CD14-positive monocyte (primary cell): ENCODE results near the gene USP31. TPM values are rescaled to one million over a fixed set of nuclear protein-coding genes. Genes with fewer than 3 reads are reported as not detected.

Source experiments
- DNase-seq, 3 donors: peaks; one replicate each; pipeline ENCODE4 v3.0.0-alpha.2; 2011 to 2022
- H2AFZ ChIP-seq: 2 replicates; pipeline ENCODE4 v1.6.0; 2012; ENCODE audit warnings: mild to moderate bottlenecking, low read depth, low read length, inconsistent platforms; ENCODE audit not compliant: insufficient read depth, poor library complexity, severe bottlenecking
- H3K27ac ChIP-seq, 2 donors: 1 replicate in 1 of 2; 2 replicates in 1 of 2; pipeline ENCODE4 v1.5.1; 2012 to 2013; ENCODE audit warnings: low read length in 2 of 2, control low read depth in 1 of 2, inconsistent platforms in 1 of 2, low read depth in 1 of 2, mild to moderate bottlenecking in 1 of 2
- H3K27me3 ChIP-seq, 2 donors: one replicate each; pipeline versions ENCODE4 v1.6.0 to v1.6.1; 2011 to 2013; ENCODE audit warnings: low read length in 2 of 2; ENCODE audit not compliant: control insufficient read depth in 2 of 2, insufficient read depth in 2 of 2
- H3K36me3 ChIP-seq, 2 donors: replicated peaks in 1 of 2; 1 replicate in 1 of 2; 2 replicates in 1 of 2; pipeline versions ENCODE4 v1.5.1 to v1.6.1; 2012 to 2013; ENCODE audit warnings: low read length in 2 of 2, control low read depth in 1 of 2, inconsistent platforms in 1 of 2, mild to moderate bottlenecking in 1 of 2; ENCODE audit not compliant: insufficient read depth in 2 of 2, control insufficient read depth in 1 of 2
- H3K4me1 ChIP-seq, 2 donors: 1 replicate in 1 of 2; 2 replicates in 1 of 2; pipeline versions ENCODE4 v1.5.1 to v1.6.1; 2012 to 2013; ENCODE audit warnings: low read length in 2 of 2, control low read depth in 1 of 2, inconsistent platforms in 1 of 2, mild to moderate bottlenecking in 1 of 2, moderate library complexity in 1 of 2; ENCODE audit not compliant: insufficient read depth in 2 of 2, control insufficient read depth in 1 of 2
- H3K4me2 ChIP-seq: replicated peaks from 2 replicates; pipeline ENCODE3; 2012; ENCODE audit warnings: low read length, moderate library complexity, mild to moderate bottlenecking; ENCODE audit not compliant: poor library complexity, severe bottlenecking; ENCODE audit errors: extremely low read depth
- H3K4me3 ChIP-seq, 3 experiments: fragments of 200-600 bp in 1 of 3; sonication (generic) in 1 of 3; replicated peaks in 1 of 3; 1 replicate in 2 of 3; 2 replicates in 1 of 3; pipeline ENCODE4 v1.5.1; 2011 to 2013; ENCODE audit warnings: low read length in 3 of 3, mild to moderate bottlenecking in 3 of 3, control low read depth in 2 of 3, low read depth in 2 of 3, inconsistent platforms in 1 of 3, moderate library complexity in 1 of 3
- H3K79me2 ChIP-seq: 2 replicates; pipeline ENCODE4 v1.6.0; 2012; ENCODE audit warnings: mild to moderate bottlenecking, control low read depth, inconsistent platforms, low read length, moderate library complexity; ENCODE audit not compliant: insufficient read depth
- H3K9ac ChIP-seq: 2 replicates; pipeline ENCODE4 v1.6.0; 2017; ENCODE audit warnings: low read length, mild to moderate bottlenecking; ENCODE audit not compliant: insufficient read depth, poor library complexity, severe bottlenecking
- H3K9me3 ChIP-seq, 2 donors: replicated peaks in 1 of 2; 1 replicate in 1 of 2; 2 replicates in 1 of 2; pipeline versions ENCODE4 v1.5.1 to v1.6.1; 2012 to 2013; ENCODE audit warnings: low read length in 2 of 2, control low read depth in 1 of 2; ENCODE audit not compliant: control insufficient read depth in 1 of 2, insufficient read depth in 1 of 2
- H4K20me1 ChIP-seq: 2 replicates; pipeline ENCODE4 v1.6.0; 2012; ENCODE audit warnings: mild to moderate bottlenecking, low read length, control low read depth, moderate library complexity; ENCODE audit not compliant: insufficient read depth
- H3K27ac Mint-ChIP-seq, 7 donors: one replicate each; pipeline ENCODE4 v1.8.0; 2020; ENCODE audit warnings: mild to moderate bottlenecking in 7 of 7, mixed read lengths in 7 of 7, moderate library complexity in 6 of 7, inconsistent platforms in 2 of 7
- H3K27me3 Mint-ChIP-seq, 3 donors: one replicate each; pipeline ENCODE4 v1.8.0; 2021 to 2022; ENCODE audit warnings: low read depth in 3 of 3, mild to moderate bottlenecking in 3 of 3, mixed read lengths in 3 of 3, moderate library complexity in 3 of 3, inconsistent platforms in 1 of 3
- H3K36me3 Mint-ChIP-seq, 2 donors: one replicate each; pipeline ENCODE4 v1.8.0; 2020; ENCODE audit warnings: mixed read lengths in 2 of 2, inconsistent platforms in 1 of 2, mild to moderate bottlenecking in 1 of 2
- H3K4me1 Mint-ChIP-seq: one replicate; pipeline ENCODE4 v1.8.0; 2020; ENCODE audit warnings: mild to moderate bottlenecking, mixed read lengths
- H3K4me3 Mint-ChIP-seq, 2 donors: one replicate each; pipeline ENCODE4 v1.8.0; 2020; ENCODE audit warnings: mild to moderate bottlenecking in 2 of 2, mixed read lengths in 2 of 2, moderate library complexity in 1 of 2
- H3K9me3 Mint-ChIP-seq, 7 donors: one replicate each; pipeline ENCODE4 v1.8.0; 2020 to 2022; ENCODE audit warnings: mixed read lengths in 7 of 7, mild to moderate bottlenecking in 6 of 7, moderate library complexity in 6 of 7, inconsistent platforms in 2 of 7
- WGBS: methylation state at CpG from one replicate; pipeline ENCODE4 v1.1.5; 2013; ENCODE audit warnings: missing lambda C conversion rate; ENCODE audit not compliant: insufficient coverage; 5-methylcytosine and 5-hydroxymethylcytosine counted together
- intact Hi-C, 2 donors: fragments of 100-400 bp; cut with micrococcal nuclease; formaldehyde crosslinking; loops; one replicate each; pipeline versions ENCODE4 v1.15.0 to v1.15.1; 2023
- polyA plus RNA-seq, 3 donors: library from polyadenylated mRNA; depleted of rRNA in 1 of 3; unstranded in 2 of 3; stranded (reverse) in 1 of 3; fragments of 300-500 nt in 2 of 3; fragments of >200 nt in 1 of 3; fragmentation: Illumina TruSeq in 2 of 3; gene quantifications; 1 replicate in 2 of 3; 2 replicates in 1 of 3; pipeline ENCODE4 v1.2.3, GENCODE V29; 2012 to 2021
- TF ChIP-seq, protein P1 (sequence below): fragments of 200-600 bp; IDR thresholded peaks from one replicate; pipeline ENCODE4 v1.8.0; 2022; ENCODE audit warnings: antibody characterized with exemption, mild to moderate bottlenecking

The USP31 gene
- polyA plus RNA-seq, 3 donors = 0.15 to 4.1 (median 0.36) TPM

DNA sequence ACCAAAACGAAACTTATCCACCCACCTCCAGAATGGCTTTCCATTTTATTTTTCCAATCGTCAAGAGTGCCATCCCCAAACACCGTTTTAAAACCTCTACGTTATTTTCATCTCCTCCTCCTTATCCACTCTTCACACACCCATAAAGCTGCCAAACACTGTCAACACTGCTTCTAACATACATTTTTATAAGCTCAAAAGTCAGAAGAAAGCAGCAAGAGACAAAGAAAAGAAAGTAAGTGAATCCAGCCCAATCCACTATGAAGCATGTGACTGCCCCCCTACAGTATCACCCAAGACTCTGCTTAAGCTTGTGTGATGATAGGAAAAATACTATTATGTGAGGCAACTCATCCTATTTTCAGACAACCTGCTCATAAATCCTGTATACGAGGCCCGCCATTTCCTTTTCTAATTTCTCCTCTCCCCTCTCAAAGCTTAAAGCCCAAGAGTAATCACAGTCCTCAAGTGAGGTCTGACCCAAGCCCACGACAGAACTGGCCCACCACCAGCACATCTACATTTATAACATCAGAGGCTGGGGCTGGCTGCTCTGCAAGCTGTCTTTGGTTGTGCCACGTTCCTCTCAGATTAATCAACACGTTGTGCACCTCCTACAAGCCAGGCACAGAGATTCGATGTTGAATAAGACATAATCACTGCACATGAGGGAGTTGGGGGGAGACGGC is 16.3 kb downstream of the USP31 start:
- H3K79me2 ChIP-seq = peaks cover 15% of the 10 kb centered on the region
- H3K4me2 ChIP-seq = no peak overlapping the region
- H4K20me1 ChIP-seq = no peaks in the 10 kb centered on the region
- Mint-ChIP-seq H3K27ac (no peak overlapping the region), H3K4me3 (no peak overlapping the region), H3K27me3 (peaks cover 0 to 2% (median 0%) of the 10 kb centered on the region in 3 donors), H3K36me3 (peaks cover 0 to 7% of the 10 kb centered on the region in 2 donors), H3K9me3 (peaks cover 10 to 28% (median 19%) of the 10 kb centered on the region in 7 donors), H3K4me1 (peaks cover 5% of the 10 kb centered on the region)
- H3K9ac ChIP-seq = no peak overlapping the region
- H2AFZ ChIP-seq = no peak overlapping the region
- TF ChIP-seq, protein P1, sequence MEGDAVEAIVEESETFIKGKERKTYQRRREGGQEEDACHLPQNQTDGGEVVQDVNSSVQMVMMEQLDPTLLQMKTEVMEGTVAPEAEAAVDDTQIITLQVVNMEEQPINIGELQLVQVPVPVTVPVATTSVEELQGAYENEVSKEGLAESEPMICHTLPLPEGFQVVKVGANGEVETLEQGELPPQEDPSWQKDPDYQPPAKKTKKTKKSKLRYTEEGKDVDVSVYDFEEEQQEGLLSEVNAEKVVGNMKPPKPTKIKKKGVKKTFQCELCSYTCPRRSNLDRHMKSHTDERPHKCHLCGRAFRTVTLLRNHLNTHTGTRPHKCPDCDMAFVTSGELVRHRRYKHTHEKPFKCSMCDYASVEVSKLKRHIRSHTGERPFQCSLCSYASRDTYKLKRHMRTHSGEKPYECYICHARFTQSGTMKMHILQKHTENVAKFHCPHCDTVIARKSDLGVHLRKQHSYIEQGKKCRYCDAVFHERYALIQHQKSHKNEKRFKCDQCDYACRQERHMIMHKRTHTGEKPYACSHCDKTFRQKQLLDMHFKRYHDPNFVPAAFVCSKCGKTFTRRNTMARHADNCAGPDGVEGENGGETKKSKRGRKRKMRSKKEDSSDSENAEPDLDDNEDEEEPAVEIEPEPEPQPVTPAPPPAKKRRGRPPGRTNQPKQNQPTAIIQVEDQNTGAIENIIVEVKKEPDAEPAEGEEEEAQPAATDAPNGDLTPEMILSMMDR = no peak
- no peak for DNase-seq
- 85% methylated on average over 7 of the region's 11 CpGs for WGBS
- H3K36me3 ChIP-seq = no peaks in the 10 kb centered on the region
- no peaks in the 10 kb centered on the region for H3K27me3 ChIP-seq
- H3K4me1 ChIP-seq = no peaks in the 10 kb centered on the region
- peaks cover 9 to 14% of the 10 kb centered on the region in 2 donors for H3K9me3 ChIP-seq
- intact Hi-C loops = no loop called here
- no peak overlapping the region for H3K27ac ChIP-seq
- no peak overlapping the region for H3K4me3 ChIP-seq

DNA sequence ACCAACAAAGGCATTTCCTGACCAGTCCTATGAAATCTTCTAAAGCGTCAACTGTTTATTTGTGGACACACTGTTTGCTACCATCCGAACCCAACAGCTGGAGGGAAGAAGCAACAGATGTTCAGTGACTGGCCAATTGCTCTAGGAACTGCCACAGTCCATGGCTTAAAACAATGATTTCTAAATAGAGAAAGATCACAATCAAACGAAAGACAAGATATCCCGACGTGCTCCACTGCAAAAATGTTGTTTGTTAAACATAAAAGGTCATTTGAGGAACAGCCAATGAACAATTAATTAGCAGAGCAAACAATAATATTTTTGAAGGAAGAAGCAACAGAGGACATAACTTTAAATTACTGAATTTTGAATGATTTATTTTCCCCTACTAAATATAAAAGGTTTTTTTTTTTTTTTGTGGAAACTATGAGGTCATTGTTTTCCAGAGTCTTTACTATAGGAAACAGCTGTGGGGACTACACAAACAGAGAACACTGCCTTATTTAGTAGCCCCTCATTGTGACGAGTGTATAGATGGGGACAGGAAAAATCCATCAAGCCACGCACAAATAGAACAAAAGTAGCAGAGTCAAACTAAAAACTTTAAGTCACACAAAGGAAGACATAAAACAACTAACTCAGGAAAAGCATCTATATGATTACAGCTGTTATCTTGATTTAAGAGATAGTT is 17.2 kb downstream of the USP31 start:
- TF ChIP-seq, protein P1 = no peak
- no peak overlapping the region for H2AFZ ChIP-seq
- 100% methylated on average over 2 of the region's 7 CpGs for WGBS
- H4K20me1 ChIP-seq = no peaks in the 10 kb centered on the region
- no peaks in the 10 kb centered on the region for H3K36me3 ChIP-seq
- Mint-ChIP-seq H3K9me3 (peaks cover 7 to 23% (median 15%) of the 10 kb centered on the region in 7 donors), H3K4me1 (peaks cover 5% of the 10 kb centered on the region), H3K36me3 (peaks cover 0 to 6% of the 10 kb centered on the region in 2 donors), H3K27me3 (peaks cover 0 to 2% (median 0%) of the 10 kb centered on the region in 3 donors), H3K4me3 (no peak overlapping the region), H3K27ac (no peak overlapping the region)
- H3K4me1 ChIP-seq = no peaks in the 10 kb centered on the region
- H3K4me3 ChIP-seq = no peak overlapping the region
- H3K27ac ChIP-seq = no peak overlapping the region
- H3K79me2 ChIP-seq = peaks cover 15% of the 10 kb centered on the region
- H3K9ac ChIP-seq = no peak overlapping the region
- DNase-seq = no peak
- peaks cover 8% of the 10 kb centered on the region in 2 donors for H3K9me3 ChIP-seq
- H3K27me3 ChIP-seq = no peaks in the 10 kb centered on the region
- no peak overlapping the region for H3K4me2 ChIP-seq
- intact Hi-C loops = no loop called here
